GM21619 (cell line): ENCODE results near the gene POLN.

Source experiments
- ATAC-seq: cut with Tn5 transposase; IDR thresholded peaks from one replicate; pipeline ENCODE4 v1.9.1; 2021; ENCODE audit not compliant: unreplicated experiment

POLN gene

DNA sequence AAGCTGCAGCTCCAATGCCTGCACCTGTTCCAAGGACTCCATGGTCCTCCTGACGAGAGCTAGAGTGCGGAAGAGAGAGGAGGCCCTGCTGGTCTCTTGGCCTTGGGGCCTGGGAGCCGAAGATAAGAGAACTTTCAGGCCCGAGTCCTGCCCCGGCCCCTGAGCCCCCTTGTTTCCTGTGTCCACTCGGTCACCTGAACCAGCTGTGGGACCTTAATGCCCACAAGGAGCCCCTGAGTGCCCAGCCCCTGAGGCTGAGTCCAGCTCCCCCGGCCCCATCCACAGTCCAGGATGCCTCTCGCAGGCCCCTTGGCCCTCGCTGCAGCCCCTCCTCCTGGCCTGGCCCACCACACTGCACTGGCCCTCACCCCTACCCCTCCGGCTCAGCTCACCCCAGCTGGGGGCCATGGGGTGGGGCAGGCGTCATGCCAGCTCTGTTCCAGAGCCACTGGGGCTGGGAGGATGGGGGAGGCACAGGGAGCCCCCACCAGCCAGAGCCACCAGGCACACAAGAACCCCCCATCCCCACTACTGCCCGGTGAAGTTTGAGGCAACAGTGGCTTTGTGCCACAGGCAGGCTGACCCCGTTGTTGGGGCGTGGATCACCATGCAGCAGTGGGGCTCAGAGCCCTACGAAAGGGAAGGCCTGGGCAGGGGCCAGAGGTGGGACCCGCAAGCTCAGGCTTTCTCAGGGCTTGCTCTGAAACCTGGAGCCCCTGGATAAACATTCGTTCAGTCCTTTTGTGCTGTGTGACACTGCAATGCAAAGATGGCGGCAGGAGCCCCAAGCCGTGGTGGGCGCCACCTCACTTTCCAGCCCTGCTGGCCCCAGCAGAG lies 168.7 kb downstream of the POLN start:
- ATAC-seq: no peak

- ATAC-seq: no peak
Measured at GRCh38 chr4:2071912-2072867, 169.7 kb downstream of the POLN start.

- ATAC-seq: no peak
Measured at GRCh38 chr4:2071252-2071911, 170.5 kb downstream of the POLN start.

- ATAC-seq: no peak
Measured at GRCh38 chr4:2070421-2071251, 171.3 kb downstream of the POLN start.

DNA sequence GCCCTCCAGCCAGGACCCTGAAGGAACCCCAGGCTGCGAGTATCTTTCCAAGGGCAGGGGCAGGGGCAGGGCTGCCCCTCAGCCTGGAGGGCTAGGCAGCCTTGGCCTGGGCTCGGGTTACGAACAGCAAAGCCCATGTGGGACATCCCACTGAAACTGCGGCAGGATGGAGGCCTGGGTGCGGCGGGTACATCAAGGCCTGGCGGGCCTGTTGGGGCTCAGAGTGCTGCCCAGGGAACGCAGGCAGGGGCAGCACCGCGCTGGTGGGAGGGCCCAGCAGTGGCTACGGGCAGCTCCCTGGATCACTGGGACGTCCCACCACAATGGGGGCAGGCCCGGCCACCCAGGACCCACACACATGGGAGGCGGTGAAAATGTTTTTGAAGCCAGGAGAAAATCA lies 171.9 kb downstream of the POLN start:
- no peak for ATAC-seq

GRCh38 chr4:2069161-2069971 lies 172.6 kb downstream of the POLN start:
- ATAC-seq: no peak

GRCh38 chr4:2068566-2068965 lies 173.4 kb downstream of the POLN start:
- ATAC-seq: no peak

GRCh38 chr4:2068198-2068470 lies 173.8 kb downstream of the POLN start:
- no peak for ATAC-seq

DNA sequence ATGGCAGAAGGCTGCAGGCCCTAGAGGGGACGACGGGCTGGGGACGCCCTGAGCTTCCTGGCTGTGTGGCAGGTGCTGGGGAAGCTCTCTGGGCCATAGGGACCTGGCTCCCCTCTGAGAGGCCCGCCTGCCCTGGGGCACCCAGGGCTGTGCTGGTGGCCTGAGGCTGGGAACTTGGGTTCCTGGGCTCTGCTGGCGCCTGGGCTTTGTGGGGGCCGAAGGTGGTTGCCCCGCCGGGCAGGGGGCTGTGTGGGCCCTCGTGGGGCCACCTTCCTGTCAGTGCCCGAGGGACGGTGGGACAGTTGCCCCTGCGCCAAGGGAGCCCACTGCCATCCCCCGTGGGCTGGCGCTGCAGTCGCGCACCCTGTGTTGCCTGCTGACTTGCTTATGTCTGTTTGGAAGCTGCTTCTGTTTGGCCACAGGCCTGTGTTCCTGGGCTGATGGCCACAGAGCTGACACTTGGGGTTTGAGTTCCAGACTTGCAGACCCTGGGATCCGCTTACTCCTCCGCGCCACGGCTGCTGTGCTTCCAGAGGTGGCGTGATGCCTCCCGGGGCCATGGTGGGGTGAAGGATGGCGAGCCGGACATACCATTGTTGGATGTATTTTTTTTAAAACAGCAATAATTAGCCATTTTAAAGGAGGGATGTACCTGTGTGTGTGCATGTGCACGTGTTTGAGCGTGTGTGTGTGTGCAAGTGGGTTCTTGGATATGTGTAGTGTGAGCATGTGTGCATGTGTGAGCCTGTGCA lies 174.3 kb downstream of the POLN start:
- no peak for ATAC-seq

GRCh38 chr4:2066571-2067445 lies 175.1 kb downstream of the POLN start:
- no peak for ATAC-seq

DNA sequence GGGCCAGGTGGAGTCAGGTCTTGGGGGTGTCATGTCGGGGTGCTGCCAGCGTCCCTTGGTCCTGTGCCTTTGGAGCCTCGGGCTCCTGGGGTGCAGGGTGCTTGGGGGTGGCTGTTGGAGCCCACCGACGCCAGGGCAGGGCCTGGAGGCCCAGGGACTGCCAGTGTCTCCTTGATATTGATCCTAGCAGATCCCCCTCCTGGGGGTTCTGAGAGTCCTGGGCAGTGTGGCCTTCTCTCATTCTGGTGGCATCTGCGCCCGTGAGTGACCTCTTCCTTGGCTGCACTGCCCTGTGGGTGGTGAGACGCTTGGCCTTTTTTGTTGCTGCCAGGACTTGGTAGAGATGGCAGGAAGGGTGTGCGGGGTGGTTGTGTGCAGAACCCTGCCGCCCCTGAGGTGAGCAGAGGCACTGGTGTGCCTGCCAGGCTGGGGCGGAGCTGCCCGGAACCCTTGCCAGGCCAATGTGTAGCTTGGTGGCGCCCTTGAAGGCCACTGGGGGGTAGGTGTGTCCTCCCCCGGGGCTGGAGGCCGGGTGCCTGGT lies 175.8 kb downstream of the POLN start:
- ATAC-seq: no peak

DNA sequence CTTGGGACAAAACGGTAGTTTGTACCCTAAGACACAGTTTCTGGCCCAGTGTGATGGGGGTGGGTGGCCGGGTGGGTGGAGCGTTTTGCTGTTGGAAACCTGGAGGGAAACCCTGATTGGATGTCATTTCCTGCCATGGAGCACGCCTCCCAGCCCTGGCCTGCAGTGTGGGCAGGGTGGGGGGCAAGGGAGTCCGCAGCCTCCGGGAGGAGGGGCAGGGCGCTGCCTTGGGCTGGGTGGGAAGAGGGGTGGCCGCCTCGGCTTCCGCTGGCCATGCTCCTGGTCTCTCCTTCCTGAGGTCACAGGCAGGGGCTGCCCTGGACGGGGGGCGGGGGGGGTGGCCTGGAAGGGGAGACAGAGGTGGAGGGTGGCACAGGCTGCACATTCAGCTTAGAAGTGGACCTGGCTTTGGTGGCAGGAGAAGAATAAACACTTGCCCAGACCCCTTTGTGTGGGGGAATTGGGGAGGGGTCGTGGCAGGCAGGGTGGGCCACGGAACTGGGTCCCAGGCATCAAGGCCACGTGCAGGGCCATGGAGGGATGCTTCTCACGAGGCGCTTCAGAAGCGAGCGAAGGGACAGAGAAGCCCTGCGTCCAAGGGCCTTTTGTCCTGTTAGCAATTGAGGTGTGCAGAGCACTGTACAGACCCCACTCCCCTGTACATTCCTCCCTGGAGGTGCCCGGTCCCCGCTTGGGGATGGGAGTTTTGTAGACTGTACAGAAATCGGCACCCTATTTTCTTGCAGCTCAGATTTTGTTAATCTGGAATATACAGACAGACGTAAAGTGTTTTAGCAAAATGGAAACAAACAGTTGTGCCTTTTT lies 176.6 kb downstream of the POLN start:
- no peak for ATAC-seq

- no peak for ATAC-seq
Measured at GRCh38 chr4:2064276-2064991, 177.5 kb downstream of the POLN start.

GRCh38 chr4:2063557-2064275 lies 178.2 kb downstream of the POLN start:
- no peak for ATAC-seq

DNA sequence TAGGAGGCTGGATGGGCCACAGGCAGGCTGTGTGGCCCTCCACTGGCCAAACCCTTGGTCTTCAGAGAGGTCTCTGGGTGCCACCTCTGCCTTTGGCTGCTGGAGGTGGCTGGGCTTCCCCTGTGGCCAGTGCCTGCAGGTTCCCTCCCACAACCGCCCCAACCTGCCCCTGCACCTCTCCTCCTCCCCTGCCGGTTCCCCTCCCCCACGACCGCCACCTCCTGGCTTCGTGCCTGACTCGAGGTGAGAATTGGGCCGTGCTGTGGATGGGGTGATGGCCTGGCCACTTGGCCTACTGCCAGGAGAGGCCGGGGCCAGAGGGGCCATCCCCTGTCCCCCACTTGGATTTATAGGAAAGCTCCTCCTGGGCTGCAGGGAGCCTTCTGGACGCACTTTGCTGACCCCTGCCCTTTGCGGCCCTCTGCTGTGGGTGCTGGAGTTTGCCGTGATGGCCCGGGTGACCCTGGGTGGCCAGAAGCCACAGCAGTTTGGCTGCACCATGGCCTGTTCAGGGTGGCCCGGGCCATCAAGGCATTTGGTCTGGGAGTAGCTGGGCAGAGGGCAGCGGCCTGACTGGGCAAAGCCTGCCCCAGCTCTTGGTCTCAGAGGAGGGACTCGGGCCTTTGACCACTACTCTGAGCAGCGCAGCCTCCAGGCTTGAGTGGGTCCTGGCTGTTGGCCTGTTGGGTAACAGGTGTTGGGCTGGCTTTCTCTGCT lies 179.0 kb downstream of the POLN start:
- no peak for ATAC-seq
